ENCODE measurements around the gene IL37.

IL37 gene

GRCh38 chr2:112867701-112868631, 43.0 kb upstream of the IL37 start:
- Histone ChIP-seq H3K9me3 (ENCODE audit: control insufficient read depth, insufficient read depth, low read depth, low read length) (peaks cover 2% of the 10 kb centered on the region; the same call in 1 of the 2 replicates), H3K4me3 (ENCODE audit: low read depth, low read length) (no peak overlapping the region), H3K36me3 (ENCODE audit: control insufficient read depth in 2 of 2, insufficient read depth in 1 of 2, low read length in 2 of 2) (no peaks in the 10 kb centered on the region), H3K27ac (ENCODE audit: extremely low read depth, low read depth, low read length) (no peak overlapping the region), H3K4me1 (ENCODE audit: control insufficient read depth, insufficient read depth, low read length) (peaks cover 11% of the 10 kb centered on the region)
- peak; percentile 29; the same call in 1 of the 2 replicates for TF ChIP-seq ZFHX2 (tag by site-specific recombination; conservative IDR thresholded peaks at IDR 0.05)
- no peak for TF ChIP-seq ZNF148 (tag by site-specific recombination; IDR thresholded peaks at IDR 0.05; ENCODE audit: borderline replicate concordance)
- ChIA-PET CTCF (interaction anchor here (1.0 to 3.3 kb wide), 3 partner anchors 18 to 119 kb away, joined by 3 to 14 read pairs (median 3); no protein-coding TSS in a partner anchor), POLR2A (no interaction called here)

GRCh38 chr2:112869258-112869842, 41.6 kb upstream of the IL37 start:
- Histone ChIP-seq H3K27ac (ENCODE audit: extremely low read depth, low read depth, low read length) (peak overlapping the region; percentile 43; the same call in 1 of the 2 replicates), H3K4me1 (ENCODE audit: control insufficient read depth, insufficient read depth, low read length) (peaks cover 11% of the 10 kb centered on the region), H3K4me3 (ENCODE audit: low read depth, low read length) (no peak overlapping the region), H3K9me3 (ENCODE audit: control insufficient read depth, insufficient read depth, low read depth, low read length) (peaks cover 2% of the 10 kb centered on the region; the same call in 1 of the 2 replicates), H3K36me3 (ENCODE audit: control insufficient read depth in 2 of 2, insufficient read depth in 1 of 2, low read length in 2 of 2) (no peaks in the 10 kb centered on the region)
- ChIA-PET POLR2A (no interaction called here), CTCF (interaction anchor here (1.1 to 3.3 kb wide), 2 partner anchors 16 to 73 kb away, joined by 3 to 14 read pairs; no protein-coding TSS in a partner anchor)
- TF ChIP-seq, protein P1, sequence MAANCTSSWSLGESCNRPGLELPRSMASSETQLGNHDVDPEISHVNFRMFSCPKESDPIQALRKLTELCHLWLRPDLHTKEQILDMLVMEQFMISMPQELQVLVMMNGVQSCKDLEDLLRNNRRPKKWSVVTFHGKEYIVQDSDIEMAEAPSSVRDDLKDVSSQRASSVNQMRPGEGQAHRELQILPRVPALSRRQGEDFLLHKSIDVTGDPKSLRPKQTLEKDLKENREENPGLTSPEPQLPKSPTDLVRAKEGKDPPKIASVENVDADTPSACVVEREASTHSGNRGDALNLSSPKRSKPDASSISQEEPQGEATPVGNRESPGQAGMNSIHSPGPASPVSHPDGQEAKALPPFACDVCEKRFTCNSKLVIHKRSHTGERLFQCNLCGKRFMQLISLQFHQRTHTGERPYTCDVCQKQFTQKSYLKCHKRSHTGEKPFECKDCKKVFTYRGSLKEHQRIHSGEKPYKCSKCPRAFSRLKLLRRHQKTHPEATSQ (tag by site-specific recombination; IDR thresholded peaks at IDR 0.05) = no peak
- no peak for TF ChIP-seq SP3 (tag by site-specific recombination; IDR thresholded peaks at IDR 0.05)
- TF ChIP-seq ZNF148 (tag by site-specific recombination; IDR thresholded peaks at IDR 0.05; ENCODE audit: borderline replicate concordance) = peak; percentile 64; the same call in 1 of the 2 replicates
- no peak for TF ChIP-seq ZNF433 (tag by site-specific recombination; IDR thresholded peaks at IDR 0.05; ENCODE audit: low read depth)
- TF ChIP-seq, protein P2, sequence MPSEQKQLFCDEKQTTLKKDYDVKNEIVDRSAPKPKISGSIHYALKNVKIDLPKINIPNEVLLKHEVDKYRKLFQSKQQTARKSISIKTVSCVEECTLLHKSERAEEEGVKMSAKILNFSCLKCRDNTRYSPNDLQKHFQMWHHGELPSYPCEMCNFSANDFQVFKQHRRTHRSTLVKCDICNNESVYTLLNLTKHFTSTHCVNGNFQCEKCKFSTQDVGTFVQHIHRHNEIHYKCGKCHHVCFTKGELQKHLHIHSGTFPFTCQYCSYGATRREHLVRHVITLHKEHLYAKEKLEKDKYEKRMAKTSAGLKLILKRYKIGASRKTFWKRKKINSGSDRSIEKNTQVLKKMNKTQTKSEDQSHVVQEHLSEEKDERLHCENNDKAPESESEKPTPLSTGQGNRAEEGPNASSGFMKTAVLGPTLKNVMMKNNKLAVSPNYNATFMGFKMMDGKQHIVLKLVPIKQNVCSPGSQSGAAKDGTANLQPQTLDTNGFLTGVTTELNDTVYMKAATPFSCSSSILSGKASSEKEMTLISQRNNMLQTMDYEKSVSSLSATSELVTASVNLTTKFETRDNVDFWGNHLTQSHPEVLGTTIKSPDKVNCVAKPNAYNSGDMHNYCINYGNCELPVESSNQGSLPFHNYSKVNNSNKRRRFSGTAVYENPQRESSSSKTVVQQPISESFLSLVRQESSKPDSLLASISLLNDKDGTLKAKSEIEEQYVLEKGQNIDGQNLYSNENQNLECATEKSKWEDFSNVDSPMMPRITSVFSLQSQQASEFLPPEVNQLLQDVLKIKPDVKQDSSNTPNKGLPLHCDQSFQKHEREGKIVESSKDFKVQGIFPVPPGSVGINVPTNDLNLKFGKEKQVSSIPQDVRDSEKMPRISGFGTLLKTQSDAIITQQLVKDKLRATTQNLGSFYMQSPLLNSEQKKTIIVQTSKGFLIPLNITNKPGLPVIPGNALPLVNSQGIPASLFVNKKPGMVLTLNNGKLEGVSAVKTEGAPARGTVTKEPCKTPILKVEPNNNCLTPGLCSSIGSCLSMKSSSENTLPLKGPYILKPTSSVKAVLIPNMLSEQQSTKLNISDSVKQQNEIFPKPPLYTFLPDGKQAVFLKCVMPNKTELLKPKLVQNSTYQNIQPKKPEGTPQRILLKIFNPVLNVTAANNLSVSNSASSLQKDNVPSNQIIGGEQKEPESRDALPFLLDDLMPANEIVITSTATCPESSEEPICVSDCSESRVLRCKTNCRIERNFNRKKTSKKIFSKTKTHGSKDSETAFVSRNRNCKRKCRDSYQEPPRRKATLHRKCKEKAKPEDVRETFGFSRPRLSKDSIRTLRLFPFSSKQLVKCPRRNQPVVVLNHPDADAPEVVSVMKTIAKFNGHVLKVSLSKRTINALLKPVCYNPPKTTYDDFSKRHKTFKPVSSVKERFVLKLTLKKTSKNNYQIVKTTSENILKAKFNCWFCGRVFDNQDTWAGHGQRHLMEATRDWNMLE (tag by site-specific recombination; conservative IDR thresholded peaks at IDR 0.05; ENCODE audit: low read depth) = peak; percentile 41; the same call in 1 of the 2 replicates
- TF ChIP-seq HOXD13 (CRISPR knock-in tag; IDR thresholded peaks at IDR 0.05; ENCODE audit: borderline replicate concordance) = peak; percentile 93; the same call in 1 of the 2 replicates
- peak; percentile 85 for TF ChIP-seq GLI2 (tag by site-specific recombination; IDR thresholded peaks at IDR 0.05; ENCODE audit: borderline replicate concordance, low read depth)
- TF ChIP-seq ZNF18 (tag by site-specific recombination; IDR thresholded peaks at IDR 0.05) = peak; percentile 74
- peak; percentile 85; the same call in 1 of the 2 replicates for TF ChIP-seq TSHZ1 (tag by site-specific recombination; IDR thresholded peaks at IDR 0.05; ENCODE audit: borderline replicate concordance)
- peak; percentile 46; the same call in 1 of the 2 replicates for TF ChIP-seq ZBTB21 (tag by site-specific recombination; IDR thresholded peaks at IDR 0.05)
